HL-60 (cell line): ENCODE data around the gene ARHGAP11A.
"Not testable (repeated sequence)": the region's sequence is repeated elsewhere in the genome, so short reads cannot be mapped to it uniquely, and the experiment has no call there.

Experiments used
- DNase-seq, 2 experiments: peaks; one replicate each; pipeline ENCODE4 v3.0.0-alpha.2; 2010 to 2020; ENCODE audit warnings: low read depth in 1 of 2, low spot score in 1 of 2
- H3K27ac ChIP-seq: fragments of 250-450 bp; sonication (Bioruptor Pico); replicated peaks from 2 replicates; pipeline ENCODE4 v1.5.1; 2020; ENCODE audit warnings: mild to moderate bottlenecking, moderate library complexity
- H3K27me3 ChIP-seq: fragments of 250-450 bp; sonication (Bioruptor Pico); 2 replicates; pipeline ENCODE4 v1.5.1; 2021; ENCODE audit warnings: mild to moderate bottlenecking, moderate library complexity; ENCODE audit not compliant: insufficient read depth, poor library complexity, severe bottlenecking
- H3K4me3 ChIP-seq: replicated peaks from 2 replicates; pipeline ENCODE4 v1.5.1; 2011; ENCODE audit warnings: mild to moderate bottlenecking, control low read depth, low read length; ENCODE audit not compliant: insufficient read depth
- POLR2AphosphoS5 ChIP-seq: IDR thresholded peaks from 2 replicates; pipeline ENCODE4 v1.6.1; 2012; ENCODE audit warnings: low read depth
- long read RNA-seq: library from polyadenylated mRNA; unstranded; transcript quantifications from one replicate; pipeline ENCODE4 v2.0.0, GENCODE V29; 2020

The ARHGAP11A gene, protein sequence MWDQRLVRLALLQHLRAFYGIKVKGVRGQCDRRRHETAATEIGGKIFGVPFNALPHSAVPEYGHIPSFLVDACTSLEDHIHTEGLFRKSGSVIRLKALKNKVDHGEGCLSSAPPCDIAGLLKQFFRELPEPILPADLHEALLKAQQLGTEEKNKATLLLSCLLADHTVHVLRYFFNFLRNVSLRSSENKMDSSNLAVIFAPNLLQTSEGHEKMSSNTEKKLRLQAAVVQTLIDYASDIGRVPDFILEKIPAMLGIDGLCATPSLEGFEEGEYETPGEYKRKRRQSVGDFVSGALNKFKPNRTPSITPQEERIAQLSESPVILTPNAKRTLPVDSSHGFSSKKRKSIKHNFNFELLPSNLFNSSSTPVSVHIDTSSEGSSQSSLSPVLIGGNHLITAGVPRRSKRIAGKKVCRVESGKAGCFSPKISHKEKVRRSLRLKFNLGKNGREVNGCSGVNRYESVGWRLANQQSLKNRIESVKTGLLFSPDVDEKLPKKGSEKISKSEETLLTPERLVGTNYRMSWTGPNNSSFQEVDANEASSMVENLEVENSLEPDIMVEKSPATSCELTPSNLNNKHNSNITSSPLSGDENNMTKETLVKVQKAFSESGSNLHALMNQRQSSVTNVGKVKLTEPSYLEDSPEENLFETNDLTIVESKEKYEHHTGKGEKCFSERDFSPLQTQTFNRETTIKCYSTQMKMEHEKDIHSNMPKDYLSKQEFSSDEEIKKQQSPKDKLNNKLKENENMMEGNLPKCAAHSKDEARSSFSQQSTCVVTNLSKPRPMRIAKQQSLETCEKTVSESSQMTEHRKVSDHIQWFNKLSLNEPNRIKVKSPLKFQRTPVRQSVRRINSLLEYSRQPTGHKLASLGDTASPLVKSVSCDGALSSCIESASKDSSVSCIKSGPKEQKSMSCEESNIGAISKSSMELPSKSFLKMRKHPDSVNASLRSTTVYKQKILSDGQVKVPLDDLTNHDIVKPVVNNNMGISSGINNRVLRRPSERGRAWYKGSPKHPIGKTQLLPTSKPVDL
- long read RNA-seq, full-length matches to known transcripts = 96 of 171 reads
- long read RNA-seq, partial matches to known transcripts = 19 of 171 reads
- long read RNA-seq, other reads (novel, unspliced or antisense) = 56 of 171 reads

GRCh38 chr15:32615051-32615870 is at the start of gene ARHGAP11A:
TSS of gene ARHGAP11A (plus strand) at chr15:32615504. CDS start at chr15:32616212, 708 bp downstream.
- DNase-seq = peak; percentile 87 to 96
- peak; percentile 44; the same call in 1 of the 2 replicates for TF ChIP-seq POLR2AphosphoS5
- H3K27me3 ChIP-seq = not testable (repeated sequence)
- Histone ChIP-seq H3K27ac (peak within 1 kb of the TSS; percentile 98), H3K4me3 (peak within 1 kb of the TSS; percentile 50)

- not testable (repeated sequence) for DNase-seq, H3K4me3 ChIP-seq, H3K27ac ChIP-seq, H3K27me3 ChIP-seq
Observed at GRCh38 chr15:32568988-32569387, 46.3 kb upstream of the ARHGAP11A start.

DNA sequence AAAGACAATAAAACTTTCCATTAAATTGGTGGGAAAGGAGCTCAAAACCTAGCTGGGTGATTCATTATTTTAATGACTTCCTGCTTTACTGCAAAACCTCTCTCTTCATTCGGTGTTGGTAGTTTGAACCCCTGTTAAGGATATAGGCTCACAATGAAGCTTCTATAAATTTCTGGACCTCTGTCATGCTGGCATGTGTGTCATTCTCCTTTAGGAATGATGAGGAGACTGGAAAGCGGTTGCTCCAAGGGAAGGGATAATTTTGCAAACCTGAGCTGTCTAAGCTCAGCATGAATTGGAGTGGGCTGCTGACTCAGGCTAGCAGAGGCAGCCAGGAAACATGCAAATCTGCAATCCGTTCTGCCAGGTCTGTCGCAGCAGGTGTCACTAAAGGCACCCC is 36.8 kb upstream of the ARHGAP11A start:
- H3K4me3 ChIP-seq, DNase-seq, H3K27me3 ChIP-seq, H3K27ac ChIP-seq: not testable (repeated sequence)

DNA sequence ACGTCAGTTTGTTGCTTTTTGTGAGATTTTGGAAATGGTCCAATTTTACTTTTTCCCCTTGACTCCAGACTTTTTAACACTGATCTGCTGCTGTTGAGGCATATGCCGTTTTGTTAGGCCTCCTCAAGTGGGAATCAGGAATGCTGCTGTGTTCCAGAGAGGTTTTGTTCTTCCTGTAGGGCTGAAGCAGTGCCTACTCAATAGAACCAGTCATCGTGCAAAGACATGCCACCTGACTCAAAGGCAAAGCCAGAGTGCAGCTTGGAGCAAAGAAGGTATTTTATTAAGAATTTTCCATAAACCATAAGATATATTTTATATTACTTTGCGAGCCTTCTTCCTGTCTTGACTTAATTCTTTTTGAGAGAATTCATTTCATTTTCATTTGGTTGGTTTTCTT is 29.5 kb upstream of the ARHGAP11A start:
- H3K27me3 ChIP-seq = not testable (repeated sequence)

DNA sequence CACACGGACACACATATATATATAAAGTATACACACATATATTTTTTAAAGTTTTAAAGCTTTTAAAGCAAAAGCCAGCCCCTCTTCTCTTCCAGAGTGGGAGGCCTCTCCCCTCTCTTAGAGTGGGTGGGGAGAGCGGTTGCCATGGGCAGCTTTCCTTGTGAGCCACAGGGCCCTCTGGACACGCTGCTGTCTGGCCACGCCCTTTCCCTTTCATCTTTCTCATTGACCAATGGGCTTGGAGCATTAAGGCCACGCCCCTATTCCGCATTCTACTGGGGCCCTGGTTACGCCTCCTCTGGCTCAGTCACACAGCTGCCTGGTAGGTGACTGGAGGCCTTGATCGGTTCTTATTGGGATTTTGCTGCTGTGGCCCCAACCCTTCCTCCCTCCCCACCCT is 22.2 kb upstream of the ARHGAP11A start, which contains the start of gene GOLGA8N:
TSS of gene GOLGA8N (plus strand) at position 306 of the 400 bp plus-strand sequence.
- not testable (repeated sequence) for DNase-seq, H3K4me3 ChIP-seq, H3K27me3 ChIP-seq, H3K27ac ChIP-seq

More for the DNA sequence above, 29.5 kb upstream of the ARHGAP11A start:
- not testable (repeated sequence) for H3K4me3 ChIP-seq, DNase-seq
- peak overlapping the region; percentile 46 for H3K27ac ChIP-seq

GRCh38 chr15:32609518-32609917 is 5.8 kb upstream of the ARHGAP11A start:
- not testable (repeated sequence) for H3K4me3 ChIP-seq, H3K27ac ChIP-seq, H3K27me3 ChIP-seq
- peak in 1 of 2 experiments; percentile 19 for DNase-seq

DNA sequence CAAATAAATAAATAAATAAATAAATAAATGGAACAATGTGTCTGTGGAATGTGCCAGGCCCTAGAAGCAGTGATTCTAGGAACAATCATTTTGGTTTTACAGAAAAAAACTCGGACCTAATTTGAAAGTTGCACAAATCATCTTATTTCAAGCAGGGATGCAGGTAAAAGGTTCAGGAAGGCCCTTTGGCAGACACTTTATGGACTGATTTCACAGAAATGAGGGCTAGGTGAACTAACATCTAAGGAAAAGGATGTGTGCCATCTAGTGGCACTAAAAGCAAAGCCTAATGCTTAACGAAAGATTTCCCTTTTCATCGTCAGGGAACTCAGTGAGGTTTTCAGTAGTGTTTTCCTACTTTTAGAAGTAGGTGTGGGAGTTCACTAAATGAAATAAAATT is 4.6 kb upstream of the ARHGAP11A start:
- not testable (repeated sequence) for H3K4me3 ChIP-seq, H3K27me3 ChIP-seq, H3K27ac ChIP-seq
- peak in 1 of 2 experiments; percentile 24 for DNase-seq

DNA sequence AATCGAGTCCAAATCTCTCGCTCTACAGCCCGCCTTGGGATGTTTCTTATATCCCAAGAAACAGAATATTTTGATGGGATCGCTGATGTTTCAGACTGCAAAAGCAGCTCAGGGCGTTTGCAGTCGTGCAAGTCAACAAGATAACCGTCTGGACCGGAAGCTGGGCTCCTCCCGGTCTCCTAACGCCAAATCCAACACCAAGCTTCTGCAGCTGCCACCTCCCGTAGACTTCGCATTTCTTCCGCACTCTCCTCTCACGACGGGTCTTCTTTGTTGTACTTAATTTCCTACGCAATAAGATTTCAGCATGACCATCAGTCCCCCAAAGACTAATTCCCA is 623 bp upstream of the ARHGAP11A start:
- not testable (repeated sequence) for H3K27me3 ChIP-seq, DNase-seq
- H3K4me3 ChIP-seq = peak overlapping the region; percentile 49
- H3K27ac ChIP-seq = peak overlapping the region; percentile 98

DNA sequence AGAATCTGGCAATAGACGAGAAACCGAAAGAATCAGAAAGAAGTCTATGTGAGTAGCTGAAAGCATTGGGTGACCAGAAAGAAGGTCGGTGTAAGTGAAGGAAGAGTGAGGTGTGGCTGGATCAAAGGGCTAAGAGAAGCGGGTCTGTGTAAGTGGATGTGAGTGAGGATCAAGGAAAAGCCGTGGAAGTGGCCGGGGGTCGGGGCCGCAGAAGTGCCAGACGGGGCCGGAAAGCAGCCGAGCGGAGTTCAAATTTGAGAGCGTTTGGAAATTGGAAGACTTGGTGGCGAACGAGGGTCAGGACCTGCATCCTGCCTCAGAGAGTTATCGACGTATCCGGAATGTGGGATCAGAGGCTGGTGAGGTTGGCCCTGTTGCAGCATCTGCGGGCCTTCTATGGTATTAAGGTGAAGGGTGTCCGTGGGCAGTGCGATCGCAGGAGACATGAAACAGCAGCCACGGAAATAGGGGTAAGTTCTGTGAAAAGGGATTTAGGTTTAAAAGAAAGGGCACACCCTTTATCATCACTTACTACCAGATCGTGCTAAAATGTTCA is 645 bp downstream of the ARHGAP11A start:
- not testable (repeated sequence) for DNase-seq, H3K27me3 ChIP-seq
- Histone ChIP-seq H3K4me3 (peak overlapping the region; percentile 50), H3K27ac (peak overlapping the region; percentile 98)
